H9 (cell line): ENCODE measurements around the gene RAET1L. TPM values are rescaled to one million over a fixed set of nuclear protein-coding genes. Genes with fewer than 3 reads are reported as not detected.

ENCODE experiments used
- DNase-seq: peaks from one replicate; pipeline ENCODE4 v3.0.0-alpha.2; 2017
- H2AFZ ChIP-seq: one replicate; pipeline ENCODE4 v1.6.1; 2013; ENCODE audit warnings: mild to moderate bottlenecking, low read length, control low read depth, moderate library complexity
- H2AK5ac ChIP-seq: 2 replicates; pipeline ENCODE4 v1.6.1; 2013; ENCODE audit warnings: low read length, control low read depth, mixed read lengths; ENCODE audit not compliant: insufficient read length
- H2BK120ac ChIP-seq: one replicate; pipeline ENCODE4 v1.6.1; 2013; ENCODE audit warnings: low read depth, mild to moderate bottlenecking, low read length, control low read depth, inconsistent platforms; ENCODE audit not compliant: poor library complexity, severe bottlenecking
- H2BK12ac ChIP-seq: 2 replicates; pipeline ENCODE4 v1.6.1; 2013; ENCODE audit warnings: low read length, control low read depth, mixed read lengths, low read depth; ENCODE audit not compliant: insufficient read length
- H2BK15ac ChIP-seq: 2 replicates; pipeline ENCODE4 v1.6.1; 2013; ENCODE audit warnings: low read depth, low read length, control low read depth
- H2BK20ac ChIP-seq: one replicate; pipeline ENCODE4 v1.6.1; 2013; ENCODE audit warnings: low read depth, mild to moderate bottlenecking, low read length, control low read depth, inconsistent platforms; ENCODE audit not compliant: poor library complexity, severe bottlenecking
- H2BK5ac ChIP-seq: 2 replicates; pipeline ENCODE4 v1.6.1; 2013; ENCODE audit warnings: low read length, control low read depth, mixed read lengths; ENCODE audit not compliant: insufficient read length
- H3K14ac ChIP-seq: 2 replicates; pipeline ENCODE4 v1.6.1; 2013; ENCODE audit warnings: low read length, control low read depth; ENCODE audit not compliant: insufficient read depth
- H3K18ac ChIP-seq: 2 replicates; pipeline ENCODE4 v1.6.1; 2013; ENCODE audit warnings: low read depth, mild to moderate bottlenecking, mixed read lengths, low read length, control low read depth; ENCODE audit not compliant: insufficient read length
- H3K23ac ChIP-seq: 2 replicates; pipeline ENCODE4 v1.6.1; 2013; ENCODE audit warnings: low read length, control low read depth, mixed read lengths, low read depth; ENCODE audit not compliant: insufficient read length
- H3K23me2 ChIP-seq: 2 replicates; pipeline ENCODE4 v1.6.1; 2013; ENCODE audit warnings: low read depth, mild to moderate bottlenecking, mixed read lengths, low read length, control low read depth; ENCODE audit not compliant: insufficient read length, poor library complexity, severe bottlenecking
- H3K27ac ChIP-seq: 2 replicates; pipeline ENCODE4 v1.5.1; 2013; ENCODE audit warnings: low read length, control low read depth, mixed read lengths, low read depth; ENCODE audit not compliant: insufficient read length
- H3K27me3 ChIP-seq: 2 replicates; pipeline ENCODE4 v1.6.1; 2013; ENCODE audit warnings: low read length, control low read depth, inconsistent platforms; ENCODE audit not compliant: insufficient read depth
- H3K4ac ChIP-seq: 2 replicates; pipeline ENCODE4 v1.6.1; 2013; ENCODE audit warnings: low read depth, mild to moderate bottlenecking, control low read depth, inconsistent platforms, low read length, moderate library complexity
- H3K4me1 ChIP-seq: 2 replicates; pipeline ENCODE4 v1.6.1; 2013; ENCODE audit warnings: low read length, control low read depth, inconsistent platforms; ENCODE audit not compliant: insufficient read depth
- H3K4me2 ChIP-seq: 2 replicates; pipeline ENCODE4 v1.6.1; 2013; ENCODE audit warnings: low read length, control low read depth, mixed read lengths; ENCODE audit not compliant: insufficient read length, insufficient read depth
- H3K56ac ChIP-seq: 2 replicates; pipeline ENCODE4 v1.6.1; 2013; ENCODE audit warnings: low read depth, mild to moderate bottlenecking, mixed read lengths, low read length, control low read depth; ENCODE audit not compliant: insufficient read length
- H3K79me1 ChIP-seq: 2 replicates; pipeline ENCODE4 v1.6.1; 2013; ENCODE audit warnings: low read depth, mild to moderate bottlenecking, moderate library complexity, low read length, control low read depth, inconsistent platforms; ENCODE audit not compliant: insufficient read depth, poor library complexity, severe bottlenecking
- H3K79me2 ChIP-seq: 2 replicates; pipeline ENCODE4 v1.6.1; 2013; ENCODE audit warnings: low read length, control low read depth, inconsistent platforms; ENCODE audit not compliant: insufficient read depth
- H3K9ac ChIP-seq: 2 replicates; pipeline ENCODE4 v1.6.1; 2013; ENCODE audit warnings: low read length, control low read depth, mixed read lengths; ENCODE audit not compliant: insufficient read length; ENCODE audit errors: extremely low read depth
- H3K9me3 ChIP-seq: one replicate; pipeline ENCODE4 v1.6.1; 2013; ENCODE audit warnings: low read depth, low read length, inconsistent platforms; ENCODE audit not compliant: control insufficient read depth
- H3T11ph ChIP-seq: one replicate; pipeline ENCODE4 v1.6.1; 2013; ENCODE audit warnings: mild to moderate bottlenecking, low read length, control low read depth, inconsistent platforms
- H4K20me1 ChIP-seq: one replicate; pipeline ENCODE4 v1.6.1; 2013; ENCODE audit not compliant: control insufficient read depth, insufficient read length, insufficient read depth
- H4K5ac ChIP-seq: 2 replicates; pipeline ENCODE4 v1.6.1; 2013; ENCODE audit warnings: low read depth, mild to moderate bottlenecking, mixed read lengths, low read length, control low read depth; ENCODE audit not compliant: insufficient read length
- H4K8ac ChIP-seq: replicated peaks from 2 replicates; pipeline ENCODE4 v1.6.1; 2013; ENCODE audit warnings: low read length, control low read depth, mixed read lengths, low read depth; ENCODE audit not compliant: insufficient read length
- H4K91ac ChIP-seq: 2 replicates; pipeline ENCODE4 v1.6.1; 2013; ENCODE audit warnings: low read depth, mild to moderate bottlenecking, moderate library complexity, mixed read lengths, low read length, control low read depth; ENCODE audit not compliant: insufficient read length
- H3K27ac Mint-ChIP-seq, 3 experiments: 2 replicates in 2 of 3; 3 replicates in 1 of 3; pipeline ENCODE4 v1.8.0; 2020 to 2021; ENCODE audit warnings: mixed read lengths in 3 of 3, mild to moderate bottlenecking in 1 of 3, moderate library complexity in 1 of 3
- H3K27me3 Mint-ChIP-seq: 2 replicates; pipeline ENCODE4 v1.8.0; 2021; ENCODE audit warnings: low read depth, mild to moderate bottlenecking, moderate library complexity, mixed read lengths
- H3K36me3 Mint-ChIP-seq, 3 experiments: 2 replicates in 2 of 3; 3 replicates in 1 of 3; pipeline ENCODE4 v1.8.0; 2020 to 2021; ENCODE audit warnings: low read depth in 3 of 3, mixed read lengths in 3 of 3; ENCODE audit not compliant: insufficient read depth in 1 of 3
- H3K4me1 Mint-ChIP-seq, 2 experiments: 2 replicates each; pipeline ENCODE4 v1.8.0; 2020; ENCODE audit warnings: mixed read lengths in 2 of 2
- H3K4me3 Mint-ChIP-seq, 2 experiments: 2 replicates in 1 of 2; 3 replicates in 1 of 2; pipeline ENCODE4 v1.8.0; 2020 to 2021; ENCODE audit warnings: mild to moderate bottlenecking in 2 of 2, mixed read lengths in 2 of 2, moderate library complexity in 1 of 2
- H3K9me3 Mint-ChIP-seq, 2 experiments: 2 replicates in 1 of 2; 3 replicates in 1 of 2; pipeline ENCODE4 v1.8.0; 2020; ENCODE audit warnings: mild to moderate bottlenecking in 2 of 2, mixed read lengths in 2 of 2, moderate library complexity in 1 of 2
- WGBS: extraction: QIAGEN DNeasy Blood & Tissue Kit; methylation state at CpG from one replicate; pipeline ENCODE4 v1.1.7; 2013; ENCODE audit warnings: missing lambda C conversion rate, low lambda C conversion rate, mixed read lengths; ENCODE audit not compliant: insufficient read length; ENCODE audit errors: extremely low coverage; 5-methylcytosine and 5-hydroxymethylcytosine counted together
- total RNA-seq: library from RNA; stranded (reverse); gene quantifications from 2 replicates; pipeline ENCODE4 v1.2.1, GENCODE V29; 2021
- TF ChIP-seq, protein P1 (sequence below): fragments of 200-600 bp; sonication (generic); conservative IDR thresholded peaks from 3 replicates; pipeline ENCODE4 v1.8.0; 2021; ENCODE audit warnings: antibody characterized with exemption, mild to moderate bottlenecking

RAET1L gene
- total RNA-seq, 1 experiment from 2014 or later = not detected

DNA sequence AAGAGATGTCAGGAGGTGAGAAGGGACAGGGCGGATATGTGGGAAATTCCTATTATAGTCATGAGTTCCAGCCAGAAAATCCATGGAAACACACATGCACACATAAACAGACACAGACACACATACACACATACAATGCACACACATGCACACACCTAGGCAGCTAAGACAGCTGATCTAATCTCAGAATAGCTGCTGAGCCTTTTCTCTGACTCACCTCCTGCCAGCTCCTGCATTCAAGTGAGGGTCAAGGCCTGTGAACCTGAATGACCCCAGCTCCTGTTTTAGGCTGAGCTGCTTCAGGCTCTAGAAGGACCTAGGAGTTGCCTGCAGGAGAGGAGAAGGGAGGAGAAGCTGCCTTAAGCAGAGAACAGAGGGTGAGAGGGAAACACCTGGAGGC is 21.6 kb upstream of the RAET1L start:
- Histone ChIP-seq H3K9ac (no peak overlapping the region), H4K91ac (no peak overlapping the region), H3K18ac (no peak overlapping the region), H3K27ac (no peak overlapping the region), H3K14ac (no peak overlapping the region), H2BK12ac (no peak overlapping the region), H3K4ac (no peak overlapping the region), H4K8ac (no peak overlapping the region), H3K4me1 (no peaks in the 10 kb centered on the region), H3K27me3 (no peaks in the 10 kb centered on the region; the same call in 1 of the 2 replicates), H3K4me2 (no peak overlapping the region), H2BK120ac (no peak overlapping the region), H4K5ac (no peak overlapping the region), H2BK5ac (no peak overlapping the region), H3T11ph (no peak overlapping the region), H3K23ac (no peak overlapping the region), H3K79me2 (no peaks in the 10 kb centered on the region), H2AFZ (no peak overlapping the region), H3K23me2 (no peaks in the 10 kb centered on the region), H4K20me1 (no peaks in the 10 kb centered on the region), H2BK20ac (no peak overlapping the region), H3K56ac (no peak overlapping the region), H3K9me3 (no peaks in the 10 kb centered on the region), H2AK5ac (no peak overlapping the region), H3K79me1 (no peaks in the 10 kb centered on the region), H2BK15ac (no peak overlapping the region)
- no peak for DNase-seq
- peaks cover under 1 to 3% of the 10 kb centered on the region in 2 experiments; a peak in 1 of 5 replicates for H3K9me3 Mint-ChIP-seq
- no peak overlapping the region for H3K27ac Mint-ChIP-seq
- TF ChIP-seq, protein P1, sequence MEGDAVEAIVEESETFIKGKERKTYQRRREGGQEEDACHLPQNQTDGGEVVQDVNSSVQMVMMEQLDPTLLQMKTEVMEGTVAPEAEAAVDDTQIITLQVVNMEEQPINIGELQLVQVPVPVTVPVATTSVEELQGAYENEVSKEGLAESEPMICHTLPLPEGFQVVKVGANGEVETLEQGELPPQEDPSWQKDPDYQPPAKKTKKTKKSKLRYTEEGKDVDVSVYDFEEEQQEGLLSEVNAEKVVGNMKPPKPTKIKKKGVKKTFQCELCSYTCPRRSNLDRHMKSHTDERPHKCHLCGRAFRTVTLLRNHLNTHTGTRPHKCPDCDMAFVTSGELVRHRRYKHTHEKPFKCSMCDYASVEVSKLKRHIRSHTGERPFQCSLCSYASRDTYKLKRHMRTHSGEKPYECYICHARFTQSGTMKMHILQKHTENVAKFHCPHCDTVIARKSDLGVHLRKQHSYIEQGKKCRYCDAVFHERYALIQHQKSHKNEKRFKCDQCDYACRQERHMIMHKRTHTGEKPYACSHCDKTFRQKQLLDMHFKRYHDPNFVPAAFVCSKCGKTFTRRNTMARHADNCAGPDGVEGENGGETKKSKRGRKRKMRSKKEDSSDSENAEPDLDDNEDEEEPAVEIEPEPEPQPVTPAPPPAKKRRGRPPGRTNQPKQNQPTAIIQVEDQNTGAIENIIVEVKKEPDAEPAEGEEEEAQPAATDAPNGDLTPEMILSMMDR = no peak
- no peaks in the 10 kb centered on the region for H3K36me3 Mint-ChIP-seq
- no peaks in the 10 kb centered on the region for H3K4me1 Mint-ChIP-seq
- peaks cover 53% of the 10 kb centered on the region for H3K27me3 Mint-ChIP-seq
- WGBS = no CpG with 5 or more reads among the region's 1 CpG
- no peak overlapping the region for H3K4me3 Mint-ChIP-seq
